COR-L47 (cell line): Measurements from ENCODE around the gene GREM1.

Experiments
- DNase-seq: peaks from one replicate; lab custom pipeline; 2025; lab: John Stamatoyannopoulos, UW

The GREM1 gene

DNA sequence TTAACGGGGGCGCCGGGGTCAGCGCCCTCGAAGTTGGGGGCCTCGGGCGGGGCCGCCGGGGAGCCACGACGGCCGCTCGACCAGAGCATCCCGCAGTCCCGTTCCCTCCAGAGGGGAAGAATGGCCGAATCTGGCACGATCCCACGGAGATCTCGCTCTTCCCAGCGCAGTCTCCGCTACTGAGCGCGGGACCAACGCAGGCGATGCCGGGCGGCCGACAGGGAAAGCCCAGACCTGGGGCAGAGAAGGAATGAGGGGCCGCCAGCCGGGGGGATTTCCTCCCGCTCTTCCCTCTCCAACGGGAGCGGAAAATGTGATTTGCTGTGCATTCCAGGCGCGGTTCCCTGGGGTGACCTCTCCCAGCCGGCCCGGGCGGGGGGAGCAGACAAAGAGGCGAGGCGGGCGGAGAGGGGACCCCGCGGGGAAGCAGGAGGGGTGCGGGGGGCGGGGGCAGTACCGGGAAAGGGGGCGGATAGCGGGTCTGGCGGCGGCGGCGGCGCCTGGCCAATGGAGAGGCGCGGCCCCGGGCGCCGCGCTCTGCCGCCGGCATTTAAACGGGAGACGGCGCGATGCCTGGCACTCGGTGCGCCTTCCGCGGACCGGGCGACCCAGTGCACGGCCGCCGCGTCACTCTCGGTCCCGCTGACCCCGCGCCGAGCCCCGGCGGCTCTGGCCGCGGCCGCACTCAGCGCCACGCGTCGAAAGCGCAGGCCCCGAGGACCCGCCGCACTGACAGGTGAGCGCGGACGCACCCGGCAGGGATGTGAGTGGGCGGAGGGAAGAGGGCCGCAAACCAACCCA, at the start of gene GREM1:
Gene GREM1, plus strand, starts transcription at position 579 of the 801 bp plus-strand sequence. CDS start 12,687 bp downstream, outside the sequence.
- DNase-seq, result no peak

DNA sequence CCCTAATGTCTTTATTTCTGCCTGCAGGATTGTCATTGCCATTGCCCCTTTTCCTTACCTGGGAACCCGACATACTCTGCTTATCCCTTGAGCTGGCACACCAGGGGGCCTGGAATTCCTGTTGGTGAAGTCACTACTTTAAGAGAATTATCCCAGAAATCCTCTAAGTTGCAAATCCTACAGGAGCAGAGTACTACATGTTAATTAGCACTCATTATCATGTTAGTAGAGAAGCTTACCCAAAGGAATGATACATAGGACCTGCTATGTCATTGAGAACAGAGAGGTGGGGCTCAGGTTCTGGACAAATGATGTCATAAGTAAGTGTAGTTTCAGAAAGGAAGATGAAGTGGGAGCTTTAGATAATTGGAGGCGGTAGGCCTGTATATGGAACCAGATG, 48.9 kb upstream of the GREM1 start:
- DNase-seq, result no peak

DNA sequence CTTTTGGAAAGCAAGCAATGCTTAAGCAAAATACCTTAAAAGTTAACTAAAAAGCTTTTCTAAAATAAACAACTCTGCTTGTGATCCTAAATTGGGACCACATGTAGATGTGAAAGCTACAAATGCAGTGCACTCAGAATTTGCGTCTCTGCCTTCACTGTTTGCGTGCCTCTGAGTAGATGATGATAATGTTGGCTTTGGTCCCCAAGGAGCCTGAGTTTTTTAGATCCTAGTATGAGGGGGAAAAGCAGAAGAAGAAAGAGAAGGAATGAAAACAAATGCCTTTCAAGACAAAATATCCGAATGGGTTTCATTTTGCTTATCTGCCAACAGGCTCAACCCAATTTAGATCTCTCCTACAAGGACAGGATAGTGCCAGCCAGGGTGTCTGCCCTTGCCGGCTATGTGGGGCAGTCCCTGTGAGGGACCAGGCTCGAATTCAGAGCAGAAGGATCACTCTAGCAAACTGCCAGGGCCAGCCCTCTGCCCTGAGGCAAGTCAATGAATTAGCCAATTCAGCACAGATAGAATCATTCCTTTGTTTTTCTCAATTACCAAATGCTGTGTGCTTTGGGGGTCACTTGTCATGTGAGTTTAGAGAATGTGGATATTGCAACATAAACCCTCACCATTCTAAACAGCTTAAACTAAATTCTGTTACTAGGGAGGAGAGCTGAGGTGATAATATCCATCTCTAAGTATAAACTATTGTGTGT, 47.8 kb upstream of the GREM1 start:
- no peak for DNase-seq

DNA sequence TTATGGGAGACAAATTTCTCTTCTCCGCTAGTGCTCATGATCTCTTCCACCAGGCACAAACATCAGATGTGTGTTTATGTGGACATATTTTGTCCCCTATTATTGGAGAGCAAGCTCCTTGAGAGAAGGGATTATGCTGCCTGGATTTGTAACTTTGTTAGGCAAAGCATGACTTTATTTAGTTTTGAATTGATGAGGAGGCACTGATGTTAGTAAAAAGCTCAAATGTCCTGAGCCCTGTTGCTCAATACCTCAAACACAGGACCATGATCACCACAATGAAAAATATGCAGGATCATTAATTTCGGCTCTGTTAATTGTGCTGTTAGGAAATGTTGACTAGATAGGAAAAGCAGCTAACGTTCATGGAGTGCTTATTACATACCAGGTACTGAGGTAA, 47.2 kb upstream of the GREM1 start:
- DNase-seq, result no peak

DNA sequence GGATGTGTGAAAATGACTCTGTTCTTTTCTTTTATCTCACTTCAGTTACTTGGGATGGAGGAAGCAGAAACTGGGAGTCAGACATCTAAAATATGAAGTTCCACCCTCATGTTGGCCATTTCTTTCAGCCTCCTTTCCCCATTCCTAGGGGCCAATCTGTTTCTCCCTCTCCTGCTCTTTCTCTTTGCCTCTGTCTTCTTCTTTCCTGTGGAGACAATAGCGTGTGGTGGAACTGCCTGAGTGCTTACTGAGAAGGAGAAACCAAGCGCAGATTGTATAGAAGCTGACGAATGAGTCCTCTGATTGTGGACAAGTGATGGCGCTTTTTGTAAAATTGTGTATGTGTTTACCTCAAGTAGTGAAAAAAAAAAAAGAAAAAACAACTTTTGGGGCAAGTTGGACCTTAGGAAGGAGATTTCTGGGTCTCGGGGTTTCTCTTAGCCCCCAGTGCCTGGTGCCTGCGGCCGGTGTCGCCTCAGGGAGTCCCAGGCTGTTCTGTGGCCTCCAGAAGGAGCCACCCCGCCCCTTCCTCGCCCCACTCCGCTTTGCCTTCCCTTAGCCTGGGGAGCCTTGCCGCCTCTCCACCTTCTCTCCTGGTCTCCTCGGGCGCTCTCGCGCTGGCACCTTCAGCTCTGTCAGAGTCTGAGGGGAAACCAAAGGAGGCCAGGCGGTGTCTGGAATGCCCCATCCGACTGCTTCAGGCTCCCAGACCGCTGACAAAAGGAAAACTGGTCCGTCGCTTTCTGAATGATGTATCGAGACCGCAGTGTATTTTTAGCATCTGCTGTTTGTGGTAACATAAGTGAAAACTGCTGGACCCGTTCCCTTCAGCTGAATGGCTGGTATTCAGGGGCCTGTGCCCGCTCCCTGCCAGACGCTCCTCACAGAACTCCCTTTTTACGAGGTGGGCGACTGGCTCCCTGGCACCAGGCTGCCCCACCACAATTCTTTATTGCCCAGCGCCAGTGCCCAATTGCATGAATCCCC, 46.2 kb upstream of the GREM1 start:
- DNase-seq, result no peak

DNA sequence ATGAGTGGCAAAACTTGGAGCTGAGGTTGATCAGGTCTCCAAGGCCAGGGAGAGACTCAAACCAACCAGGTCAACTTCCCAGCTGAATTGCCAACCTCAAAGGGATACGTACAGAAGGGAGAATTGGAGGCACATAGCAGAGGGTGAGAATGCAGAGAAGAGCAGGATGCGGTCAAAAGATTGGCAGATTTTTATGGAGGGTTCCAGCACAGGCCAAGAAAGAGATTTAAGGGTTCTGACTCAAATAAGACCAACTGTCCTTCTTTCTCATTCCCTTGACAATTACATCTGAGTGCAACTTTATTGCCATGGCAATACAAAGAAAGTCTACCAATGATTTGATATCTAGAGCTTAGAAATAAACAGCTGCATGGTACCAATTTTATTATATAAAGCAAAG, 43.1 kb upstream of the GREM1 start:
- no peak for DNase-seq

DNA sequence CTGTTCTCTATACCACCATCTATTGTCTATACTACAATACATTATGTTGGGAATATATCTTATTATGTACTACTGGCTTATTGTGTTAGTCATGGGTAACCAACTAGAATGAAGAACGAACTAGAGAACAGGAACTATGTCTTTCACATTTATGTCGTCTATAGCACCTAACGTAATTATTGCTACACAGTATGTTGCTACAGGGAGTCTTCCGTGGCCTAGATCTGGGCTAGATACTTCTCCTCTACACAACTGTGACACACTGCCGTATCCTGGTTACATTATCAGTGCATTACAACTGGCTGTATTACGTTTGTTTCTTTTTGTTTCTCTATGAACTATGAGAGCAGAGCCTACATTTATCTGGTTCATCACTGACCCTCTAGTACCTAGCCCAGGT, 42.3 kb upstream of the GREM1 start:
- DNase-seq, result no peak

DNA sequence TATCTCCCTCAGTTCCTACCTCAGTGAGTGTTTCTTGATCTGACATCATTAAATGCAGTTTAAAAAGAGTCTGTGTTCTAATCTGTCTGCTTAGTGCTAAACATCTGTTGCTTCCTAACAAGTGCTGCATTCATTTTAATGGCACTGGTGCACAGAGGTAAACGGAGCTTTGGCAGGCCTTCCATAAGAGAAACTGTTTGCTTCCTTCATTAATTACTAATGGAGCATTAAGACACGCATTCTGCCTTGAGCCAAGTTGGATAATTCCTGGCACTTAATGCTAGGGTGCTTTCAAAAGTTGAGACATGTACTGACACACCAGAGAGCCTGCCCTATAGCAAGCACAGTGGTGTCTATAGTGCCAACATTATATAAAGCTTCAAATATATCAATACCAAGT, 41.6 kb upstream of the GREM1 start:
- DNase-seq, result no peak

DNA sequence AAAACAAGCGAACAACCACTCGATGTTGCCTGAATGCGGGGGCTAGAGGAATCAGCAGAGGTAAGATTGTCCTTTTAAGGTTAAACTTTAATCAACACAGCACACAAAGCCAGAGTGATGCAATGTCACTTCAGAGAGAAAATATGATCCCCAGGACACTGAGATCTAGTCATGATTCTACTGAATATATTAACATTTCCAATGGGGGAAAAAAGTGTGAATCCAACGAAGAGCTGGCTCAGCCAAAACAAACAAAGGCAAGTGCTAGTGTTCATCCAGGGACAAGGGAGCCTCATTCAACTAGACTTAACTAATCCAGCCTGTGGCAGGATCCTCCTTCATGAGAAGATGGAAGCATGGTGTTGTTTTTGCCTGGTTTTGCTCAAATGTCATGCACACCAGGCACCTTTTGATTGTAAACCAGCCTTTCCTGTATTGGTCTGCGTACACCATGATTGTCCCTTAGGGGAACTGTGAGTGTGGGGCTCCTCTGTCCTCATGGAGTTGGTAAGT, 40.5 kb upstream of the GREM1 start:
- DNase-seq, result peak; percentile 40

DNA sequence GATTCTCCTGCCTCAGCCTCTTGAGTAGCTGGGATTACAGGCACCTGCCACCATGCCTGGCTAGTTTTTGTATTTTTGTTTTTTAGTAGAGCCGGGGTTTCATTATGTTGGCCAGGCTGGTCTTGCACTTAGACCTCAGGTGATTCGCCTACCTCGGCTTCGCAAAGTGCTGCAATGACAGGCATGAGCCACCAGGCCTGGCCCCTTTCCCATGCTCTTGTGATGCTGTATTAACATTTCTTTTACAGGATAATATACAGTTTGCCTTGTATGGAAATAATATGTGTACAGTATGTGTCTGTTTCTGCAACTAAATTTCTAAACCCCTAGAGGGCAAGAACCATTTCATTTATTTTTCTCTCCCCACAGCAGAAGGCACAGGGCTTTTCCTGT, 38.5 kb upstream of the GREM1 start:
- no peak for DNase-seq

DNA sequence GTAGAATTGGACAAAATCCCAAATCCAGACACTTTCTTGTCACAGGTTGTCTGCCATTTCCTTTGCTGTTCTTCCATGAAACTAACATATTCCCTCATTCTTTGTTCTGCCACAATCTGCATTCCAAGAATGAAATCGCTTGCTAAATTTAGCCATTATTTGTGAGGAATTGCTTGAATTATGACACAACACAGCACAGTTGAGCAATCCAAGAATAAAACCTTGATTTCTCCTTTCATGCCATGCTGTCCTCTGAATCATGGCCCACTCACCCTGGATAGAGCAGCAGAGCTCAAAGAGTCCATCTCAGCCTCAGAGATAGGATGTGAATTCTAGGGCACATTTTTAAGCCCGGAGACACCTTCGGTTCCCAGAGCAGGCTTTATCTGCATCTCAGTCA, 35.2 kb upstream of the GREM1 start:
- DNase-seq, result no peak

DNA sequence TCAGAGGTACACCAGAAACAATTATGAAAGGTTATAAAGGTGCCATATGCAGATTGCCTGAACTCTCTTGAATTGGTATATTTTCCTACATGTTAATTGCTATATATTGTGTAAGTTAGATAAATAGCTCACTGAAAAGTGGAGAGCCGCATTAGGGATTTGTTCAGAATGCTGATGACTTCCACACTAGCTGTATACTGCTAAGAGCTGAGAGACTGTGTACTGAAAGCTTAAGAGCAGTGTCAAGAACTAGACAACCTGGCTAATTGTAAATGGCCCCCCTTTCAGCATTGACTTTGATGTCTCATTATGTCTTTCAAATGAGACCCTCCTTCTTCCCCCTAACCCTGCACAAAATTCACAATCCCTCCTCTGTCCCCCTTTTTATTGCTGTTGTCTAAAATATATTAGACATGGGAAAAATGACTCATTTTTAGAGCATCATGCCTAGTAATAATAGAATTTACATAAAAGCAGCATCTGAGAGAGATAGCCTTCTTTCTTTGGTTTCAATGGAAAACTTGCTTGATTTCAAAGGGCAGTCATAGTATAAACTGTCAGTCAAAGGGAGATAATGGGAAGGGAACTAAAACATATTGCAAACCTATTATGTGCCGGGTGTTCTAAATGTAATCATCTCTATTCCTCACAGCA, 34.7 kb upstream of the GREM1 start:
- DNase-seq, result no peak

DNA sequence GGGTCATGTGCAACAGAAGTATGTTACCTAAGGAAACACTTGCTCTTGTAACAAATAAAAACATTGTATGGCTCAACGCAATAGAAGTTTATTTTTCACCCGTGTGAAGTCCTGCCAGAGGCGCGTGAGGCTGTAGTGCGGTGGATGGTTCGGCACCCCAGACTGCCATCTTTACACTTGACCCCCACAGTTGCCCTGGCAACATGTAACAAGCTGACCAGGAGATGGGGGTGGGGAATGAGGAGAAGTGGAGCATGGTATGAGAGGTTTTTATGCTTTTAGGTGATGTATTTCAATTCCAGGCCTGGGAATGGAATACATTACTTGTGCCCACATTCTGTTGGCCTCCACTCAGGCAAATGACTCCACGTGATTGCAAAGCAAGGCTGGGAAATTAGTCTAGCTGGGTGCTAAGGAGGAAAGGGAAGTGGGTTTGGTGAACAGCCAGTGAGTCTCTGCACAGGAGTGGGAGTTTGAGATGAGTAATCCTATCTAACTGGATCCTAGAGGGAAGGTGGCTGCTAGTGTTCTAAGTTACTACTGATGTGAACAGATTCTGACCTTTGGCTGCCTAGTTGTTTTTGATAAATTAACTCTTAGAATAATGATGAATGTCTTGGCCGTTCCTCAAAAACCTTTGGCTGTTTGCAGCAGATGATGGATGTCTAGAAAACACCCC, 33.8 kb upstream of the GREM1 start:
- DNase-seq, result no peak

DNA sequence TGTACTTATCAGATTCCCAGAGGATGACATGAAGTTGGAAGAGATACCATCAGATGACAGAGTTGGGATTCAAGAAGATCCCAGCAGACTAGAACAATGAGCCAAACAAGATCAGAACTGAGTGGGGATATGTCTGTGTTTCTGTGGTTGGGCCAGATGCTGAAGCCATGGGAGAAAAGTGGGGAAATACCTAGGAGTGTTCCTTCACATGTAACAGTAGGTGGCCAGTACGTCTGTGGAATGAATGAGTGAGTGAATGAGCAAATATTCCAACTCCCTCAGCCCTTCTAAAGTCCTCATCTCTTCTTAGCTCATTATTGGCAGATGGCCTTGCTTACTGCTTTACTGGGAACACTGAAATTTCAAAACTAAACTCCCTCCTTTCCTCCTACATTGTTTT, 32.2 kb upstream of the GREM1 start:
- no peak for DNase-seq

DNA sequence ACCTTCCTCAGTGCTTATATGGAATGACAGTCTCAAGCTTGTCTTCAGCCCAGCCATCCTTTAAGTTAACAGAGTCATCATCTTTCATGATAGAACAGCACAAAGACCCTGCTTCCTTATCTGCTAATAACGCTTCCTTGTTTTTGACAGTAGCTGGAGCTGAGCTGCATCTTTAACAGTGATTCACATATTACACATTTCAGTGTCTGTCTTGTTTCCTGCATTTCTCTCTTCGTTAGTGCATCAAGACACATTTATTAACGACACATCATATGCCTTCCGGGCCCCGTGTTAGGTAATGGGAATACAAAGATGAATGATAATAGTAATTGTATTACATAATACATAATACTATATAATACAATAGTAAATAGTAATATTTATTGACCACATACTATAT, 30.2 kb upstream of the GREM1 start:
- no peak for DNase-seq

DNA sequence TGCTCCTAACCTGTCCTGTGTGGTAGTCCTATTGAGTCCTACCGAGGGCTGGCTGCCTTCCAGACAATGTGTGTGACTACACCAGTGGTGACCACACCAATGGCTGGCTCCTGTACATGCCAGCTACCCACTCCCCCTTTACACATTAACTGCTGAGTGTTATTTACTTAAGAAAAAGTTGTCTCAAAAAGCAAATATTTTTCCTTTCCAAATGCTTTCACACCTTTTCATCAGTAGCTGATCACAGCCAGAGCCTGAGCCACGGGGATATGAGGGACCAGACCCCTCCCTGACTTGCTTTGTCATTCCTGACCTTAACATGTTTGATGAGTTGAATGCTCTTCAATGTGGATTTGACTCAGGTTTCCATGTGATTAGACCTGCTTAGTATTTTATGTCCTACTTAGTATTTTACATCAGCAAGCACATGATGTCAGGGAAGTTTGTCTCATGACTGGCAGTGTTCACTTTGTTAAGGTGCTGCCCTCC, 29.6 kb upstream of the GREM1 start:
- peak; percentile 97 for DNase-seq

DNA sequence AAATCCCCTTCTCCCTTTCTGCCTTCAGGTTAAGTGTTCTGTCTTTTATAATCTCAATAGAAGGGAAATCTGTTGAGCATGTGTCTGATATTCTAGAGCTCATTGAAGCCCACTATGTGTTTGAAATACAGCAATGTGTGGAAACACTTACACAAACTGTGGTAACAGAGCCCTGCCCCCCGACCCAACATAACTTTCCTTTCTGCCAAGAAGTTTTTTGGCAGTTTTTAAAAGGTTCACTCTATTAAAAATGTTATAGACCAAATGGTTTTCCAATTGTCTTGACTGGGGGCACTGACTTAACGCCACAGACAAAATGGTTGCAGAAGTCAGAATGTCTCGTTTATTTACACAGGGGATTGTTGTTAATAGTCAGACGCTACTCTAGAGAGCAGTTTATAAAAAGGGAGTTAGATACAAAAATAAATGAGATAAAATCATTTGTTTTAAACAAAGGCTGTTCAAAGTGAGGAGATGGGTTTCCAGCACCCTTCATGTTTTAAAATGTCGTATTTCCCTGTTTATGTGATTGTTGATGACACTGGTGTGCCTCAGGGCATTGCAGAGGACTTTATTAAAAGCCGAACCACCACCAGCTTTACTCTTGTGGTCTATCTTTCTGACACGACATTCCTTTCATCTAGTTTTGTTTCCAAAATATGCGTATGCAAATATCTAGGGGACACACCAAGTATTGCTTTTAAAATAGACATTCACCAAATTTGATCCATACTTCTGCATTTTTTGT, 26.7 kb upstream of the GREM1 start:
- DNase-seq, result no peak

DNA sequence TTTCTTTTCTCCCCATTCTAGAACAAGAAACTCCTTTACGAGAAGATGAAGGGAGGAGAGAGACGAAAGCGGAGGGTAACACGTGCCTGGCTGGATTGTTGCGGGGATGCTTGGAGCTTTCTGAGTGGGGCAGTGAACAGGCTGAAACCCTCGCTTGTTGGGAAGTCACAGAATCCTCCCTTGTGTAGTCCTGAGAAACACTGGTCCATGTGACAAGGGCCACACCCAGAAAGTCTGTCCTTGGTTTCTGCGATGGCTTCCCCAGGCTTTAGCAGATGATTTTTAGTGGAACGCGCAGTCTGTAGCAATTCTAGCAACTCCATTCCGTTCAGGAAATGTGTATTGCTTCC, 26.1 kb upstream of the GREM1 start:
- DNase-seq, result no peak

DNA sequence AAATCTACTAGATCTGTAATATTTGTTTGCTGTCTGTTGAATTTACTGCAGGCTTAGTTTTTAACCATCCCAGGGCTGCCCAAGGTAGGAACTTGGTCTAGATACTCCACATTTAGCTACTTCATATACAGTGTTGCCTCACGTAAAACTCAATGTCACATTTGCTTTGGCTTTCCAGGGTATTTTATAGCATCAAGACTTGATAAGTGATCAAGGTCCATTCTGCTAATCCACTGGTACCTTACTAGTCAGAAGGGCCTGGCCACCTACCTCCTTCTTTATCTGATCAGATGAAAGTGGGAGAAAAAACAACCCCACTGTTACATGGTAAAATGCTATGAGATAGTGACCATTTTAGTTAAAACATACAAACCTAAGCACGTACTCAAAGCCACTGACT, 25.5 kb upstream of the GREM1 start:
- no peak for DNase-seq
